Hepatocyte (in vitro differentiated cells): ENCODE measurements around the gene LIPA. TPM values are rescaled to one million over a fixed set of nuclear protein-coding genes. Genes with fewer than 3 reads are reported as not detected.

ENCODE experiments used
- DNase-seq: peaks from one replicate; pipeline ENCODE4 v3.0.0-alpha.2; 2016; ENCODE audit warnings: low spot score
- H2AFZ ChIP-seq: fragments of 200-600 bp; sonication (generic); 2 replicates; pipeline ENCODE4 v1.6.0; 2016; ENCODE audit warnings: antibody characterized with exemption, mild to moderate bottlenecking
- H3K27ac ChIP-seq: fragments of 200-600 bp; sonication (generic); 2 replicates; pipeline ENCODE4 v1.5.1; 2016; ENCODE audit warnings: mild to moderate bottlenecking
- H3K27me3 ChIP-seq: fragments of 200-600 bp; sonication (generic); 2 replicates; pipeline ENCODE4 v1.6.1; 2016
- H3K36me3 ChIP-seq: fragments of 200-600 bp; sonication (generic); replicated peaks from 2 replicates; pipeline ENCODE4 v1.5.1; 2016; ENCODE audit warnings: low read depth; ENCODE audit not compliant: insufficient read depth
- H3K4me1 ChIP-seq: fragments of 200-600 bp; sonication (generic); 2 replicates; pipeline ENCODE4 v1.5.1; 2016; ENCODE audit warnings: mild to moderate bottlenecking, moderate library complexity; ENCODE audit not compliant: insufficient read depth
- H3K4me2 ChIP-seq: fragments of 200-600 bp; sonication (generic); 2 replicates; pipeline ENCODE4 v1.6.0; 2016
- H3K4me3 ChIP-seq: fragments of 200-600 bp; sonication (generic); 2 replicates; pipeline ENCODE4 v1.5.1; 2016; ENCODE audit warnings: mild to moderate bottlenecking
- H3K79me2 ChIP-seq: fragments of 200-600 bp; sonication (generic); 2 replicates; pipeline ENCODE4 v1.6.0; 2017; ENCODE audit warnings: mild to moderate bottlenecking
- H3K9me2 ChIP-seq: fragments of 200-600 bp; sonication (generic); replicated peaks from 2 replicates; pipeline ENCODE4 v1.6.0; 2017; ENCODE audit warnings: mild to moderate bottlenecking; ENCODE audit not compliant: insufficient read depth
- H3K9me3 ChIP-seq: fragments of 200-600 bp; sonication (generic); 2 replicates; pipeline ENCODE4 v1.5.1; 2016; ENCODE audit warnings: low read depth, mild to moderate bottlenecking
- H4K20me1 ChIP-seq: fragments of 200-600 bp; sonication (generic); 2 replicates; pipeline ENCODE4 v1.6.0; 2016; ENCODE audit warnings: mild to moderate bottlenecking; ENCODE audit not compliant: insufficient read depth, poor library complexity, severe bottlenecking
- EZH2 ChIP-seq: fragments of 200-600 bp; sonication (generic); IDR thresholded peaks from 2 replicates; pipeline ENCODE4 v1.6.1; 2016; ENCODE audit warnings: antibody characterized with exemption, mild to moderate bottlenecking, borderline replicate concordance
- EZH2phosphoT487 ChIP-seq: fragments of 200-600 bp; sonication (generic); IDR thresholded peaks from one replicate; pipeline ENCODE4 v1.6.1; 2018; ENCODE audit warnings: antibody characterized with exemption, mild to moderate bottlenecking, low read depth, moderate library complexity; ENCODE audit not compliant: unreplicated experiment, severe bottlenecking
- WGBS: methylation state at CpG from one replicate; pipeline ENCODE4 v1.1.6; 2016; ENCODE audit warnings: low lambda C conversion rate; ENCODE audit errors: missing lambda C conversion rate; 5-methylcytosine and 5-hydroxymethylcytosine counted together
- polyA plus RNA-seq: library from polyadenylated mRNA; unstranded; fragments of >200 nt; fragmentation: Nextera tagmentation; extraction: Ambion mirVana; gene quantifications from 2 replicates; pipeline ENCODE4 v1.2.1, GENCODE V29; 2016
- total RNA-seq: library from RNA; depleted of rRNA; stranded (reverse); fragments of >200 nt; gene quantifications from 2 replicates; pipeline ENCODE4 v1.2.3, GENCODE V29; 2014
- TF ChIP-seq, protein P1 (sequence below): fragments of 200-600 bp; sonication (generic); IDR thresholded peaks from 2 replicates; pipeline ENCODE4 v1.5.1; 2016; ENCODE audit warnings: antibody characterized with exemption, mild to moderate bottlenecking; ENCODE audit not compliant: poor library complexity

LIPA gene
- total and polyA plus RNA-seq, 2 experiments from 2014 or later = 144 to 148 TPM

- no peak for DNase-seq
- H3K79me2 ChIP-seq = no peaks in the 10 kb centered on the region
These were observed 83.7 kb downstream of the LIPA start for GRCh38 chr10:89167915-89168314.

DNA sequence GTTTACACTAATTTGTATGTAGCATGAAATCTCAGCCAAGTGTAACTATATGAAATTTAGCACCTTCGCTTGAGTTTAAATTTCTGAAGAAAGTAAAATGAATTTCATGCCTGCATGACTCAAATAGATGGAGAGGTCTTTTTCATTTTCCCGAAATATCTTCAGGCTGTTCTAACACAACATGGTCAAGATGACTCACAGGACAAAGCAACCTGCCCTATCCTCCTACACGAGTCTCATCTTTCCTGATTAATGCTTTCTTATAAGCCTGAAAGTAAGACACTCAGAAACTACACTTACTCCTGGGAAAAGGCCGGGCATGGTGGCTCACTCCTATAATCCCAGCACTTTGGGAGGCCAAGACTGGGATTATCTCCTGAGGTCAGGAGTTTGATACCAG lies 85.7 kb downstream of the LIPA start:
- Histone ChIP-seq H4K20me1 (no peaks in the 10 kb centered on the region), H3K27ac (no peak overlapping the region), H3K27me3 (peaks cover 29% of the 10 kb centered on the region), H2AFZ (no peak overlapping the region), H3K4me2 (no peak overlapping the region), H3K9me2 (no peaks in the 10 kb centered on the region), H3K4me1 (no peaks in the 10 kb centered on the region), H3K4me3 (no peak overlapping the region), H3K79me2 (no peaks in the 10 kb centered on the region), H3K9me3 (no peaks in the 10 kb centered on the region), H3K36me3 (no peaks in the 10 kb centered on the region)
- WGBS = 95% methylated on average over 4 of the region's 4 CpGs
- TF ChIP-seq EZH2phosphoT487 (no peak), EZH2 (no peak)
- TF ChIP-seq, protein P1, sequence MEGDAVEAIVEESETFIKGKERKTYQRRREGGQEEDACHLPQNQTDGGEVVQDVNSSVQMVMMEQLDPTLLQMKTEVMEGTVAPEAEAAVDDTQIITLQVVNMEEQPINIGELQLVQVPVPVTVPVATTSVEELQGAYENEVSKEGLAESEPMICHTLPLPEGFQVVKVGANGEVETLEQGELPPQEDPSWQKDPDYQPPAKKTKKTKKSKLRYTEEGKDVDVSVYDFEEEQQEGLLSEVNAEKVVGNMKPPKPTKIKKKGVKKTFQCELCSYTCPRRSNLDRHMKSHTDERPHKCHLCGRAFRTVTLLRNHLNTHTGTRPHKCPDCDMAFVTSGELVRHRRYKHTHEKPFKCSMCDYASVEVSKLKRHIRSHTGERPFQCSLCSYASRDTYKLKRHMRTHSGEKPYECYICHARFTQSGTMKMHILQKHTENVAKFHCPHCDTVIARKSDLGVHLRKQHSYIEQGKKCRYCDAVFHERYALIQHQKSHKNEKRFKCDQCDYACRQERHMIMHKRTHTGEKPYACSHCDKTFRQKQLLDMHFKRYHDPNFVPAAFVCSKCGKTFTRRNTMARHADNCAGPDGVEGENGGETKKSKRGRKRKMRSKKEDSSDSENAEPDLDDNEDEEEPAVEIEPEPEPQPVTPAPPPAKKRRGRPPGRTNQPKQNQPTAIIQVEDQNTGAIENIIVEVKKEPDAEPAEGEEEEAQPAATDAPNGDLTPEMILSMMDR = no peak
- no peak for DNase-seq

More at GRCh38 chr10:89167915-89168314, 83.7 kb downstream of the LIPA start:
- H3K4me1 ChIP-seq = no peaks in the 10 kb centered on the region
- no peak overlapping the region for H3K27ac ChIP-seq
- peaks cover 29% of the 10 kb centered on the region for H3K27me3 ChIP-seq
- TF ChIP-seq, protein P1 = no peak
- TF ChIP-seq EZH2phosphoT487 = no peak
- no peak for TF ChIP-seq EZH2
- H3K36me3 ChIP-seq = no peaks in the 10 kb centered on the region
- H3K4me3 ChIP-seq = no peak overlapping the region
- no peaks in the 10 kb centered on the region for H3K9me2 ChIP-seq
- H3K9me3 ChIP-seq = no peaks in the 10 kb centered on the region
- no peak overlapping the region for H2AFZ ChIP-seq
- no peaks in the 10 kb centered on the region for H4K20me1 ChIP-seq
- H3K4me2 ChIP-seq = no peak overlapping the region

DNA sequence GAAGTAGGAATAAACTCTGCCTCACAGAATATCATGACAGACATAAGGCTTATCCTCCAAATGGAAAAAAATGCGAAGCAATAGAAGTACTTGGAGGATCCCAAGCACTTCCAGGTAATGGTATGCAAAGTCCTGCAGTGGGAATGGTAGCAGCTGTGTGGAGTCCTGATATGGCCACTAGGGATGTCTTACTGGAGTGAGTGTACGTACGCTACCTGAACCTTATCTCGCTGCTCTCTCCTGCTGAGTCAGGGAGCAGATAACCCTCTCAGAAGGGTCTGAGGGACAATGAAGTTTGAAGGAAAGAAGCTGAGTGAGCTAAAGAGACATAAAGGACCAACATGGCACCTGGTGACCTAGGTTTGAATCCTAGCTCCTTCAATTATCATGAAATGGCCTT lies 86.7 kb downstream of the LIPA start:
- H3K4me1 ChIP-seq = no peaks in the 10 kb centered on the region
- H4K20me1 ChIP-seq = no peaks in the 10 kb centered on the region
- no peaks in the 10 kb centered on the region for H3K36me3 ChIP-seq
- H3K27ac ChIP-seq = no peak overlapping the region
- no peaks in the 10 kb centered on the region for H3K79me2 ChIP-seq
- no peak overlapping the region for H2AFZ ChIP-seq
- no peak for DNase-seq
- no peak overlapping the region for H3K4me2 ChIP-seq
- H3K9me3 ChIP-seq = no peaks in the 10 kb centered on the region
- H3K27me3 ChIP-seq = peaks cover 29% of the 10 kb centered on the region
- WGBS = 71% methylated on average over 4 of the region's 4 CpGs
- H3K9me2 ChIP-seq = no peaks in the 10 kb centered on the region
- no peak overlapping the region for H3K4me3 ChIP-seq
- TF ChIP-seq, protein P1 = no peak
- no peak for TF ChIP-seq EZH2
- no peak for TF ChIP-seq EZH2phosphoT487

DNA sequence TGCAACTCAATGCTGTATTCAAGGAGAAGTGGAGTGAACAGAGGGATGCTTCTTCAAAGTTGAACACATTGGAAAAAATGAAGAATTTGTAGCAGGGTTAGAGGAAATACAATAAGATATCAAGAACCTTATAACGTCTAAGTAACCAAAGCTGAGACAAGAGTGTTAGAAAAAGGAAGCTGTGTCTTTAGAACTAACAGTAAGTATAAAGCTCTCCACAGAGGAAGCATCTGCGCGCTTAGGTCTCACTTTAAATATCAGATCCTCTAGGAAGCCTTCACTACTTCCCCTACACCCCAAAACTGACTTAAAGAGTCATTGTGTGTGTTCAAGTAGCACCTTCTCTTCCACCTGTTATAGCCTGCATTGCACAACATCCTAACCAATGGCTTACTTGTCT lies 87.5 kb downstream of the LIPA start:
- Histone ChIP-seq H3K27ac (no peak overlapping the region), H4K20me1 (no peaks in the 10 kb centered on the region), H3K79me2 (no peaks in the 10 kb centered on the region), H3K27me3 (peaks cover 29% of the 10 kb centered on the region), H3K4me2 (no peak overlapping the region), H3K4me3 (no peak overlapping the region), H3K9me3 (no peaks in the 10 kb centered on the region), H3K9me2 (no peaks in the 10 kb centered on the region), H2AFZ (no peak overlapping the region), H3K4me1 (no peaks in the 10 kb centered on the region), H3K36me3 (no peaks in the 10 kb centered on the region)
- no peak for DNase-seq
- WGBS = 100% methylated on average over 3 of the region's 3 CpGs
- TF ChIP-seq EZH2phosphoT487 = no peak
- TF ChIP-seq EZH2 = no peak
- TF ChIP-seq, protein P1 = no peak
